ENCODE data around the gene PLPPR2. TPM values are rescaled to one million over a fixed set of nuclear protein-coding genes. Genes with fewer than 3 reads are reported as not detected.
A peak's percentile ranks its signal among the peaks of the same experiment; 100 is the strongest.
"Not testable (repeated sequence)": the region's sequence is repeated elsewhere in the genome, so short reads cannot be mapped to it uniquely, and the experiment has no call there.

PLPPR2 gene
- total RNA-seq, 1 donor from 2014 or later: 13.7 TPM

DNA sequence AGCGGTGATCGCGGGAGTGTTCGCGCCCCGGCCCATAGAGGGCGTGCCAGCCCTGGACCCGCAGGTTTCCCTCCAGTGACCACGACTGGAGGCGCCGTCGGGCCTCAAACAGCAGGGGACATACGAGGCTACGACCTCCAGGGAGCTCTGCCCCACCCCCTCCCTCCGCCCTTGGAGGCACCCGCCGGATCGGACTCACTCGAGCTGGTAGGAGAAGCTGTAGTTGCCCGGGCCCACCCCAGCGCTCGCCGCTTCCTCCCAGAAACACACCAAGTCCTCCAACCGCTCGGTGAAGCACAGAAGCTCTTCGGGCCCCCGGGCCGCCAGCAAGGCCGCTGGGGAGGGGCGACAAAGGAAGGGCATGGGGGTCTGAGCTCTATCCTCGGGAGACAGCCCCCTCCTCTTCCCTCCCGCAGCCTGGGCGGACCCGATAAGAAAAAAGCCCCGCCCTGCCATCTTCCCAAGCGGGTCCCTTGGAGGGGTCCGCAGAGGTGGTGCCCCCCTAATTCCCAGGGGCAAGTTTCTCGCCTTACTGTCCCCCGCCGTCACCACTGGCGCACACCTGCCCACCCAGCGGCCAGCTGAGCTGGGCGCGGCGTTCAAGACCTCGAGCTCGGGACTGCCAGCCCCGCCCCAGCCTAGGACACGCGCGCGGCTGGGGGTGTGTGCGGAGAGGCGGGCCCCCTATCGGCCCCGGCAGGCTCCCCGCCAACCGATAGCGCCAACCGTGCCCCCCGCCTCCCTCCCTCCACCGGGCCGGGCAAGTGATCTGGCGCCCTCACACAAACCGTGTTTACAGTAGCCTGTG, 27.9 kb downstream of the PLPPR2 start:
- DNase-seq (peak; percentile 73), ATAC-seq (ENCODE audit: poor library complexity) (peak; percentile 15)
- intact Hi-C loops (cut with DNase I): loop anchor here (10.0 kb wide), 2 partner anchors 52 to 88 kb away; partner anchors contain the start of genes ODAD3, PRKCSH and TSPAN16

DNA sequence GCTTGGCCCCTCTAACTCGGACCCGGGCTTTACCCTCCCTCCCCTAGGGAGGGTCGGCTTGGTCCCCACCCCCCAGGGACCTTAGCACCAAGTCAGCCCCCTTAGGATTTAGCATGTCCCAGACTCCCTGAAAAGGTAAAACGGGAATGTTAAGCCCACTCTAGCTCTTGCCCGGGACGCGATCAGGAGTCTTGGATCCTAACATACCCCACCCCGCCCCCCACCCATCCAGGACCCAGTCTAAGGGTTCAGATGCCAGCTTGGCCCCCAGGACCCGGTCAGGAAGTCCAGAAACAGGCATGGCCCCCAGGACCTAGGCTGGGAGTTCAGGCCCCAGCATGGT, 28.4 kb downstream of the PLPPR2 start:
- intact Hi-C loops (cut with DNase I): loop anchor here (10.0 kb wide), 2 partner anchors 51 to 89 kb away; partner anchors contain the start of genes ODAD3, PRKCSH and TSPAN16
- ATAC-seq (ENCODE audit: poor library complexity) (no peak), DNase-seq (no peak)

DNA sequence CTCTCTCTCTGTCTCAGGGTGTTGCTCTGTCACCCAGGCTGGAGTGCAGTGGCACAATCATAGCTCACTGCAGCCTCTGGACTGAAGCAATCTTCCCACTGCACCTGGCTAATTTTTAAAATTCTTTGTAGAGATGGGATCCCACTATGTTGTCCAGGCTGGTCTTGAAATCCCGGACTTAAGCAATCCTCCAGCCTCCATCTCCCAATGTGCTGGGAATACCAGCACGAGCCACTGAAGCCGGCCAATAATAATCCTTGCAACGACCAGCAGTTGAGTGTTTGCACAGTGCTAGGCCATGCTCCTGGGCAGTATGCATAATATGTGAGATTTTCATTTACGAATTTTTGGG, 29.5 kb downstream of the PLPPR2 start:
- intact Hi-C loops (cut with DNase I): loop anchor here (10.0 kb wide), 2 partner anchors 50 to 90 kb away; partner anchors contain the start of genes ODAD3, PRKCSH and TSPAN16
- ATAC-seq (ENCODE audit: poor library complexity) (no peak), DNase-seq (no peak)

DNA sequence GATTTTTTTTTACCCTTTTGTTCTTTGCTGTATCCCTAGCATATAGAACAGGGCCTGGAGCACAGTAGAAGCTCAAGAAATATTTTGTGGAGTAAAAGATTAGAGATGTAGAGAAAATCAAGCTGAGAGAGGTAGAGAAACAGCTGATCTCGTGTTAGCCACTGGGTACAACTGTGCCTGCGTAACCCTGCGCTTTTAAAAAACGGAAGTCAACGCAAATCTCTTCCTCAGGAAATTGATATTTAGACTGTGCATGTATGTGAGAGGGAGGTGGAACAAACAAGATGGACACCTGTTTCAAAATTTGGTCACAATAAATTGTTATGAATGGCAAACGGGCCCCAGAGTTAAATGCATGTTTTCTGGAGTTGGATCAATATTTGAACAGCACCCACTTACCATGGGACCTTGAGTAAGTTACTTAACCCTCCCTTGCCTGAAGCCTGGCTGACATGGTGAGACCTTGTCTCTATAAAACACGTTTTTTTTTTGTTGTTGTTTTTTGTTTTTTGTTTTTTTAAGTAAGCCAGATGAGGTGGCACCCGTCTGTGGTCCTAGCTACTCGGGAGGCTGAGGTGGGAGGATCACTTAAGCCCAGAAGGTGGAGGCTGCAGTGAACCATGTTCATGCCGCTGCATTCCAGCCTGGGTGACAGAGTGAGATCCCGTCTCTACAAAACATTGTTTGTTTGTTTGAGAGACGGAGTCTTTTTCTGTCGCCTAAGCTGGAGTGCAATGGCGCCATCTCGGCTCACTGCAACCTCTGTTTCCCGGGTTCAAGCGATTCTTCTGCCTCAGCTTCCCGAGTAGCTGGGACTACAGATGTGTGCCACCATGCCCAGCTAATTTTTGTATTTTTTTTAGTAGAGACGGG, 32.2 kb downstream of the PLPPR2 start:
- ATAC-seq (ENCODE audit: poor library complexity): no peak
- DNase-seq: no peak
- intact Hi-C loops (cut with DNase I): loop anchor here (10.0 kb wide), 2 partner anchors 47 to 93 kb away; partner anchors contain the start of genes ODAD3, PRKCSH and TSPAN16

DNA sequence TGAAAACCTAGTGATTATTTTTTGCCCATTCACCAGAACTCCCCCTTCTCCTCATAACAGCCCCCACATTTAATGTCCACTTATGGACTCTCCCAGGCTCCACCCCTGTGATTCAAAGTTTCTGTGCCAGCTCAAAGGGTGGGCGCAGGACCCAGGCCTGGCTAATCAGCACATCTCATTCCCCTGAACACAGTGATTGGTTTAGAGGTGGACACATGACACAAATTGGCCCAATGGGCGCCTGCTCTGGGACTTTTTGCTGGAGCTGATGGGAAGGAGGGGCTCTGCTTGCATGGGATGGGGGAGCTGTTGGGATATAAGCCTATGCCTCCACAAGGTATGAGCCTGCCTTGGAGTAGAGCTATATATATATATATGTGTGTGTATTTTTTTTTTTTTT, 35.1 kb downstream of the PLPPR2 start:
- no peak for ATAC-seq (ENCODE audit: poor library complexity)
- intact Hi-C loops (cut with DNase I): no loop called here
- no peak for DNase-seq

DNA sequence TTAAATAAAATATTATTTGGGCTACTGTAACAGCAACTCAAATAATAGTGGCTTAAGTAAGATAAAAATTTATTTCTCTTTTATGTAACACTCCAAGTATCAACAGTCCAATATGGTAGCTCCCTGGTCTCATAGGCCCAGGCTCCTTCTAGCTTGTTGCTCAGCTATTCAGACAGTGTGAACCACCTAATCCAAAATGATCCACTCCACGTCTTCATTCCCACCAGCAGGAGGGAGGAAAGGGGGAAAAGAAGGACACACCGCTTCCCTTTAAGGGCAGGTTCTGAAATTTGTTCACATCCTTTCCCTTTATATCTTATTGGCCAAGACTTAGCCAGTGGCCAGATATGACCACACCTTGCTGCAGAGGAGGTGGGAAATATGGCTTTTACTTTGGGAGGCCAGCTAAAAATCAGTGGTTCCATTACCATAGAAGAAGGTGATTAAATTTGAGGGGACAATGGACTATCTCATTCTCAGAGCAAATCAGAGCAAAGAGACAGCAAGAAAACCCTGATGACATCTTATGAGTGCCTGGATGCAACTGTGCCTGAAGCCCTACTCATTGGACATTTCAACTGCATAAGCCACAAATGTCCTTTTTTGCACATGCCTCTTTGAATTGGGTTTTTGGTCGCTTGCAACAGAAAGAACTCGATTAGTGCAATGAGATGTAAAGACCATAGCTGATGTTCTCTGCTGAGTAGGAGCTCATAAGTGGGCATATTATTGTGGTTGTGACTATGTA, 35.9 kb downstream of the PLPPR2 start:
- DNase-seq (no peak), ATAC-seq (ENCODE audit: poor library complexity) (no peak)
- intact Hi-C loops (cut with DNase I): no loop called here

DNA sequence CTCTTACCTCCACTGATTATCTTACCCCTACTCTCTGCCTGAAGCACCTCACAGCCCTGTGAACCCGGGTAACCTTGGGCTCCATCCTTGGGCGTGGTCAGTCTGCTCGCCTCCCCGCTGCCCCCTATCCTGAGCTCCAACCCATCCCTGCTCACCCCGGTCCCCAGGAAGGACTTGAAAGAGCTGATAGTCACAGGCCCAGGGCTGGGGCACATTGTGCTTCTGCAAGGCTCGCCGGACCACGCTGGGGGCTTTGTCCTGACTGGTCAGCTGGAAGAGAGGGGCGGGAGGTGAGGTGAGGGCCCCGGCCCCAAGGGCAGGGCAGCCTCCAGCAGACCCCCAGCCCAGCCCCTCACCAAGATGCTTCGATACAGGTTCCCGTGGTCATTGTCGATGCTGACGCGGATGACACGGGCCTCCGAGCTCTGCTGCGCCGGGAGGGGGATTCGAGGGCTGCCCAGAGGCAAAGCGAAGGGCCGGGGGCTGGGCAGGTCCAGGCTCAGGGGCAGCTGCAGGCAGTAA, 41.9 kb downstream of the PLPPR2 start:
- DNase-seq: no peak
- no peak for ATAC-seq (ENCODE audit: poor library complexity)
- intact Hi-C loops (cut with DNase I): no loop called here

DNA sequence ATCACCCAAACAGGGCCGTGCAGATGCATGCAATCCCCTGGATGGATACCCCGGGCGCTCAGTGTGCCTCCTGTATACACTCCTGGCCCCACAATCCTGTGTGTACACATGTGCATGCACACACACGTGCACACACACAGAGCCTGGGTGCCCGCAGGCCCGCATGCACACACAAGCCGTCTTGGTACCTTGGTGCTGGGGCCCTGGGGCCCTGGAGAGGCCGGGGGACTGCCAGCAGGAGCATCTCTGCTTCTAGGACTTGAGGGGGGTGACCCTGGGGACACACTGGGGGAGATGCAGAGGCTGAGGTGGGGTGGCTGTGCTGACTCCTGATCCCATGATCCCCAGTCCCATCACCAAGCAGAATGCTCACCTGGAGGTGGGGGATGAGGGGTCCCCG, 44.4 kb downstream of the PLPPR2 start:
- no peak for DNase-seq

DNA sequence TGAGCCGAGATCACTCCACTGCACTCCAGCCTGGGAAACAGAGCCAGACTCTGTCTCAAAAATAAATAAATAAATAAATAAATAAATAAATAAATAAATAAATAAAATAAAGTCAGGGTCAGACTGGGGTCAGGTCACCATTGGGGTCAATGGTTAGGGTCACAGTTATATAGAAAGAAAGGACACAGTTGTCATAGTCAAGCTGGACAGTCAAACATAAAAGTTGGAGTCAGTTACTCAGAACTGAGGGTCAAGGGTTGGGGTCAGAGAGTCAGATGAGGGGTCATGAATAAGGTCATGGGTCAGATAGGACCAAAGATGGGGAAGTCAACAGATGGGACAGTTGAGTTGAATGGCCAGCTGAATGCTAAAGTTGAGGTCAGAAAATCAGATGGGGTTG, 45.6 kb downstream of the PLPPR2 start:
- DNase-seq (no peak), ATAC-seq (ENCODE audit: poor library complexity) (no peak)
- intact Hi-C loops (cut with DNase I): no loop called here

More for the DNA sequence above, 44.4 kb downstream of the PLPPR2 start:
- intact Hi-C loops (cut with DNase I): no loop called here
- no peak for ATAC-seq (ENCODE audit: poor library complexity)

DNA sequence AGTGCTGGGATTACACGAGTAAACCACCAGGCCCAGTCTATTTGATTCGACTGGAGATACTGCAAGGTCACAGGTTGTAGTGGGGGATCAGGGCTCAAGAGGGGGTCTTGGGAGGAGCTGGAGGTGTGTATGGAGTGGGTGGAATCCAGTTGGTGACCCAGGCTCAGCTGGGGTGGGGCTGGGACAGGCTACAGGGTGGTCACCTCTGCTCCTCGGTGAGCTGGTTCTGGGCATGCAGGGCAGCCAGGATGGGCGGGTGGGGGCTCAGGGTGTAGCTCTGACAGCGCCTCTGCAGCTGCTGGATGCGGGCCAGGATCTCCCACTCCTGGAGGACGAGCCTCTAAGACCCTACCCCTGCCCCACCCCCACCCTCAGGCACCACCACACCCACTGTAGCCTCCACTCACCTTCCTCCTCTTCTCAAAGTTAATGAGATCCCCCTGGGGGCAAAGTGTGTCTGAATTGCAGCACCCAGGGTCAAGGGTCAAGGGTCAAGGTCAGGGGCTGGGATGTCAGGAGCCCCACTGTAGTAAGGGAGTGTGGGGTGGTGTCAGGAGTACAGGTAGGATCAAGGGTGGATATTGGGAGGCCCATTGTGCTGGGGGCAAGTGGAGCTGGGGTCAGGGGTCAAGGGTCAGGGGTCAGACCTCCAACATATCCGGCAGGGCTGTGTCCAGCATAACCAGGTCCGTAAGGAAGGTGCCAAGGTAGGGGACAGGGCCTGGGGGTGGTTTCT, 46.7 kb downstream of the PLPPR2 start:
- no peak for ATAC-seq (ENCODE audit: poor library complexity)
- intact Hi-C loops (cut with DNase I): no loop called here
- no peak for DNase-seq

DNA sequence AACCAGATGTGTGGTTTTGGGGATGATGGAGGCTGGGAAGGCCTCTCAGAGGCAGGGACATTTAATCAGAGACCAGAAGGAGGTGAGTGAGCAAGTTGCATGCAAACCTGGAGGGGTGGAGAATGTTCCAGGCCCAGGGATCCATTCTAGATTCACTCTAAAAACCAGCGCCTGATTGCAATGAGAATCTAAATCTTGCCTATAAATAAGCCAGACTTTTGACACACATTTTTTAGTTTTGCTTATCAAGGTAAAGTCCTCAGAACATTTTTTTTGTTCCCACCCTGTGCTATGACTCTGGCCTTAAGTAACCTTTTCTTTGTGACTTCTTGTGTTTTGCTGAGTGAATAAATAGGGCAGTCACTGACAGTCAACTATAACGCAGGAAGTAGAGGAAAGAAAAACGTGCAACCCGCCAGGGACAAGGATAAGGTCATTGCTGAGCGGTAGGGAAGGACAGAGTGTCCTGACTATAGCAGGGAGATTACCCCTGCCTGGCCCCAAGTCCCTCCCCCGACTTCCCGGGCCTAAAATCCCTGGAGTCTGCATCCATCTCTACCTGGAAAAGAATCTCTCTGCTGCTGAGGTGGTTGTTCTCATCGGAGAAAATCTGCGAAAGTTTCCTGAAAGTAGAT, 49.5 kb downstream of the PLPPR2 start:
- DNase-seq (no peak), ATAC-seq (ENCODE audit: poor library complexity) (peak; percentile 20)
- intact Hi-C loops (cut with DNase I): no loop called here

DNA sequence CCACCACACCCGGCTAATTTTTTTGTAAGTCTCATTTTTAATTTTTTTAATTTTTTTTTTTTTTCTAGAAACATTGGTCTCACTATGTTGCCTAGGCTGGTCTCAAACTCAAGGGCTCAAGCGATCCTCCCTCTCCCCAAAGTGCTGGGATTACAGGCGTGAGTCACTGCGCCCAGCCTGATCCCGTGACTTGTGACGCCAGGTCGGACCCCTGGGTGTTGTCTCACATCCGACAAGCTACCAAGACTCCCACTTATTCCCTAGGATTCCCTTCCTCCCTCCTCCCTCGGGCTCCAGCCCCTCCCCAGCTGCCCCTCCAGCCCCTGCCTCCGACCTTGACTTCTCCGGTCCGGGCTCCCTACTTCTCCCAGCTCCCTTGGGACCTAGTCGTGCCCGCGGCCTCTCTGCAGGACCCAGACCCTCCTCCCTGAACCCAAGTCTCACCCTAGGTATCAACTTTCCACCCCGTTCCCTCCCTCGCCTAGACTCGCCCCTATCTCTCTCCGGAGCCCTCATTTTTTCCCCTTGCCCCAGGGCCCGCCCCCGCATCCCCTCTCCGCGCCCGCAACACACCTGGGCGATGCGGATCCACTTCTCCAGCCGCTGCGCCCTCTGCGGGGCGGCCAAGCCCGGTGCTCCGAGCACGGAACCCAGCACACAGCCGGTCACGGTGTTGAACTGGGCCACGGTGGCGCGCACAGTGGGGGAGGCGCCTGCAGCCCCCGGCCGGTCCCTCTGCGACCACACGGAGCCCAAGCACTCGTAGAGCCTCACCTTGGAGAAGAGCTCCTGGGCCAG, 50.8 kb downstream of the PLPPR2 start:
- intact Hi-C loops (cut with DNase I): no loop called here
- peak; percentile 78 for ATAC-seq (ENCODE audit: poor library complexity)
- no peak for DNase-seq

DNA sequence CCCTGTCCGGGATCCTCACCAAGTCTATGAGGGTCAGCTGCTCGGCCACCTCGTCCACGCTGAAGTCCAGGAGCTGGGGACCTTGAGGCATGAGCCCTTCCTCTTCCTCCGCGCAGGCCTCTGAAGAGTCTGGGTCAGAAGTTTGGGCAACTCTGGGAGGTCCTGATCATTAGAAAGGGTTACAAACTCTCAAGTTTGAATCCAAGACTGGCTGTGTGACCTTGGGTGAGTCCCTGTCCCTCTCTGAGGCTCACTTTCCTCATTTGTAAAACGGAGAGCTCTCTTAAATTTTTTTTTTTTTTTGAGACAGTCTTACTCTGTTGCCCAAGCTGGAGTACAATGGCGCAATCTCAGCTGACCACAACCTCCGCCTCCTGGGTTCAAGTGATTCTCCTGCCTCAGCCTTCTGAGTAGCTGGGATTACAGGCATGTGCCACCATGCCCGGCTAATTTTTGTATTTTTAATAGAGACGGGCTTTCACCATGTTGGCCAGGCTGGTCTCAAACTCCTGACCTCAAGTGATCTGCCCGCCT, 51.5 kb downstream of the PLPPR2 start:
- DNase-seq; intact Hi-C loops (cut with DNase I); ATAC-seq (ENCODE audit: poor library complexity): not testable (repeated sequence)

DNA sequence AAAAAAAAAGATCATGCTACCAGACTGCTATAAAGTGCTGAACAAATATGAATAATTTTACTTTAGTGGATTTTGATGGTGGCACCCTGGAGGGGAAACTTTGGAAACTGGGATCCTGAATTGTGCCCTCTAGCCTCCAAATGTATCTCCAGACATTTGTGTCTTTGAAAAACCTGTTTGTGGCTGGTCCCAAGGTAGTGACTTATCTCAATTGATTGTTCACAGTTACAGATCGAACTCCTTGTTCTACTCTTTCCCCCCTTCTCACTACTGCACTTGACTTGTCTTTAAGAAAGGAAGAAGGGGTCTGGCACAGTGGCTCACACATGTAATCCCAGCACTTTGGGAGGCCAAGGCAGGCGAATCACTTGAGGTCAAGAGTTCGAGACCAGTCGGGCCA, 53.4 kb downstream of the PLPPR2 start:
- ATAC-seq (ENCODE audit: poor library complexity): no peak

DNA sequence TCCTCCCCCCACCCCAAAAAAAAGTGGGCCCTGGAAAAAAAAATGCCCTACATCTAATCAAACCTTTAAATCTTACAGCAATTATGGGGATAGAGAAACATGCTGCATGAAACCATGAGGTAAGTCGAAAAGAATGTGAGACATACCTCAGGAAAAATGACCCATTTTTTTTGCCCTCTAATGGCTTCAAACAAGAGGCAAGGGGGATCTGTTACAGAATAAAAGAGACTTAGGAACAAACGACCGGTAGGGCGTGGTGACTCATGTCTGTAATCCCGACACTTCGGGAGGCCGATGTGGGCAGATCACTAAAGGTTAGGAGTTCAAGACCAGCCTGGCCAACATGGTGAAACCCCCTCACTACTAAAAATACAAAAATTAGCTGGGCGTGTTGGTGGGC, 55.5 kb downstream of the PLPPR2 start:
- intact Hi-C loops (cut with DNase I): no loop called here
- DNase-seq (no peak), ATAC-seq (ENCODE audit: poor library complexity) (no peak)

More for the DNA sequence above, 53.4 kb downstream of the PLPPR2 start:
- intact Hi-C loops (cut with DNase I): no loop called here
- DNase-seq: no peak

DNA sequence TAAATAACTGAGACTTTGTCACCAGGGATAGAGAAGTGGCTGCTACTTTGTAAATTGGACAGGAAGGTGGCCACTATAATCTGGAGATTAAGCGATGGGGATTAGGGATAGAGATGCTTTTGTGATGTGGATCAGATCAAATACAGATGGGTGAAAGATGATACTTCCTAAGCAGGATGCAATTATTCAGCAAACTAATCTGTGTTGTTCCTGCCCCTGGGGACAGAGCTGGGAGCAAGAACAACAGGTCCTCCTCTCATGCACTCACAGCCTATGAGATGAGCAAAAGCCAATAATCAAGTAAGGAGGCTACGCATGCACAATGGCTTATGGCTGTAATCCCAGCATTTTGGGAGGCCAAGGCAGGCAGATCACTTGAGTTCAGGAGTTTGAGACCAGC, 59.3 kb downstream of the PLPPR2 start:
- intact Hi-C loops (cut with DNase I): no loop called here
- DNase-seq: no peak
- no peak for ATAC-seq (ENCODE audit: poor library complexity)

Data from Right ventricle myocardium superior (tissue), 1 donor.